GM18511 (cell line): ENCODE data around the gene ANKRD13B.

ENCODE experiments used
- ATAC-seq: cut with Tn5 transposase; IDR thresholded peaks from one replicate; pipeline ENCODE4 v1.9.1; 2021; ENCODE audit warnings: mild to moderate bottlenecking, moderate library complexity; ENCODE audit not compliant: unreplicated experiment

ANKRD13B gene

DNA sequence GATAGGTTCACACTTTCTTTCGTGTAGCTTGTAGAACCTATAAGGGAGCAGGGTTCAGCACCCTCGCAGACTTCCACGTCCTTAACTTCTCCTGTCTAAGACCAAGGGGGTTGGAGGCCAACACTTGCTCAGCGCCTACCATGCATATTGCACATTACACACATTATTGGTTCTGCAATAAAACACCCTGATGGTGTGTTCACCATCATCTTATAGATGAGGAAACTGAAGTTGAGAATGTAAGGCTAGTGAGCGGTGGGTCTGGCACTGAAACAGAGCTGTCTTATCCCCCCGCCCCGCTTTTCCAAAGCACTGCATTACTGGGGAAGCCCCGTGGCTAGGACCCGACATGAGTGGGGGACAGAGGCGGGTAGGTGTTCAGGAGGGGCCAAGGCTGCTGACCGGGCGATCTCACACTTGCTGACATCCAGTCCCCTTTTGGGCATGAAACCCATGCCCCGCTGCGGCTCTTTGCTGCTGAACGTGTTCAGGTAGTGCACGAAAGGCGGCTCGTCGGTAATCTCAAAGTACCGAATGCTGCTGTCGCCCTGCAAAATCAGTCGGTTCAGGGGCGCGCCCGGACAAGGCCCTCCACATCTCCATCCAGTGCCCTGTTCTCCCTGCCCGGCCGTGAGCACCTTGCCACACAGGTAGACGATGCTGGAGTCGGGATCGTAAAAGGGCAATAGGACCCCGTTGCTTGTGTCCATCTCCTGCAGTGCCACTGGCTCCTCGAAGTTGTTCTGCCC, 23.5 kb downstream of the ANKRD13B start:
- no peak for ATAC-seq

DNA sequence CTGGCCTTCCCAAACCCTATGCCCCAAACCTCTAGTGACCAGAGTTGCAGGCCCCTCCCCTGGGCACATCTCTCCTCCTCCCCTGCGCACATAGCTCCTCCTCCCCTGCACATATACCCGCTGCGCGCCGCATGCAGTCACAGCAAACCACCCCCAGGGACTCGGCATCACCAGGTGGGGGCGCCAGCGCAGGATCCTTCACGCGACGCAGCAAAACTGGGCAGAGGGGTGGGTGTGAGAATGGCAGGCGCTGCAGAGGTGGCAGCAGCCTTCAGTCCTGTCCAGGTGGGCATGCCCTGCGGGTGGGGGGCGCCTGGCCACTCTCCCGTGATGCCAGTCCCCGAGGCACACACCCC, 24.2 kb downstream of the ANKRD13B start:
- peak; percentile 64 for ATAC-seq

DNA sequence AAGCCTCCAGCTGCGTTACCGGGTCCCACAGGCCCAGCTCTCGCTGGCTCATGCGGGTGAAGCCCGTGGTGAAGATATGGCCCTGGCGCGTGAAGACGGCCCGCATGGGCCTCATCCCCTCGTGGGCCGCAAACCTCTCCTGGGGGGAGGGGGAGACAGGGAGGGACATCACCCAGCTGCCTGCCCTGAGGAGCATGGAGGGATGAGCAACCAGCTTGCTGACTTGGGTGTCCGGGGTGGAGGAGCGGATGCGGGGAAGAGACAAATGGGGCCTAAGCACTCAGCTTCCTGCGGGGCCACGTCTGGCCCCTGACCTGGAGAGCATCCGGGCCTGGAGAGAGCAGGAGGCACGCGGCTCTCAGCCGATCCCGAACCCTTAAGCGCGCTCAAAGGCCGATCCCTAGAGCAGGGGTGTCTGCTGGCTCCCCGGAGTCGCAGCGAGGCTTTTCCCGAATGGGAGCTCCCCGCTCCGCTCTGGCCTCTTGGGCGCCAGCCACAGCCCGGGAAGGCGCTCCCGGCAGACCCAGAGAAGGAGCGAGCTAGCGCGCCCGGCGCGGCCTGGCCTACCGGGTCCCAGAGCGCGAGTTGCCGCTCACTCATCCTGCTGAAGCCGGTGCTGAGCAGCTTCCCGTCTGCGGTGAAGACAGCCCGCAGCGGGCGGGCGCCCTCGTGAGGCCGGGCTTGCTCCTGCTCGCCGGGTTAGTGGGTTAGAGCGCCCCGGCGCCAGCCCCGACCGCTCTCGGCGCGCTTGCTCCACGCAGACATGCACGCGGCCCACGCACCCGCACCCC, 24.7 kb downstream of the ANKRD13B start:
- peak; percentile 5 for ATAC-seq

DNA sequence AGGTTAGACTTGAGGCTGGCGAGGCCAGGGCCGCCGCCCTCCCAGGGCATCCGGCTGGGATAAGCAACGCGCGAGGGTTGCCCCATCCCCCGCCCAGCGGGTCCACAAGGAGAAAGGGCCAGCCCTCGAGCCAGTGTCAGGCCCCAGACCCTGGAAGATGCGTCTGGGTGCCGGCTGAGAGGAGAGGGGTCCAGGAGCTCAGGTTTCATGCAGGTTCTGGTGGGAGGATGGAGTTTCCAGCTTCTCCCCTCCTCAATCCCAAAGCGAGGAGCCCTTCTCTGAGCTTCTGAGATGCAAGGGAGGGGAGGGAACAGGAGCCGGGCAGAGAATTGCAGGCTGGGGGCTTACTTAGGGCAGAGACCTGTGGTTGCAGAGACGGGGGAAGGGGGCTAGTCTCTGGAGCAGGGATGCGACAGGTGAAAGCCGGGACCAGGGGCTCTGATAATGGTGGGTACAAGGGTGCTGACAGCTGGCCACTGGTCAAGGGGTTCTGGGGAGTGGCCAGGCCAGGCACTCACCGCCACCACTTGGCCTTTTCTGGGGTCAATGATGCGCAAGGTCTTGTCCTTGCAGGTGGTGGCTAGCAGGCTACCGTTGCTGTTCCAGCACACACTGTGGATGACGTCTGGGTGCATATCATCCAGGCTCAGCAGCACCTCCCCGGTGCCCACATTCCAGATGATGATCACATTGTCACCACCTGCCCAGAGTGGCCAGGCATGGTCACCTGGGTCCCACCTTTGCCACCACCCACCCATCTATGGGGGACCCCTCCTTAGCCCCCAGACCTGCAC, 25.5 kb downstream of the ANKRD13B start:
- ATAC-seq: no peak

DNA sequence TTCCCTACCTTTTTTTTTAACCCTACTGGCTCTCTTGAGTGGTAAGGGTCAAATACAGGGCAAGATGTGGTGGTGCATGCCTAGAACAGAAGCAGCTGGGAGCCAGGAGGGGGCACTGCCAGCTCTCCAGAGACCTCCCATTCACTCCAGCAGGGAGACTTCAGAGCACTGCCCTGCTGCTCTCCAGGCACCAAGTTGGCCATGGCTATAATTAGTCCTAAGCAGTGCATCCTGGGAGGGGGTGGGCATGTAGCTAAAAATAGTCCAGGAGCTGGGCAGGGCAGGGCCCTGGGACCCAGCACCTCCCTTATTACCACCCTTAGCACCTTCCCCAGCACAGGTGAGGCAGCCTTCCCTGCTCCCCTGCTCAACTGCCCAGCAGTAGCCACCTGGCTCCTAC, 26.3 kb downstream of the ANKRD13B start:
- no peak for ATAC-seq

DNA sequence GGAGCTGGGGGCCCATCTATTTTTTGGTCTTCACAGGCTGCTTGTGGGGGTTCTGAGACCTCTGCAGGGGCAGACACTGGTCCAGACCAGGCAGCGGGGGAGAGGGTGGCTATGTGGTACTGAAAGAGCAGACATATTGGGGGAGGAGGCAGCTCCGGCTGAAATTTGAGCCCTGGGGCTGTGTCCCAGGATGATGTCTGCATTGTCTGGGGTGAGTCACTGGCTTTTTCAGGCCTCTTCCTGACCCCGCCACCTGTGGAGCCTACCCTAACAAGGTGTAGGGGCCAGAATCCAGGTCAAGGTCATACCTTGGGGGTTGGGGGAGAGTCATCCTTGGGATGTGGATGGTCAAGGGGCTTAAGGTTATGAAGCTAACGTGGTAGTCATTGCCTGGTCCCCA, 27.3 kb downstream of the ANKRD13B start:
- ATAC-seq: no peak

DNA sequence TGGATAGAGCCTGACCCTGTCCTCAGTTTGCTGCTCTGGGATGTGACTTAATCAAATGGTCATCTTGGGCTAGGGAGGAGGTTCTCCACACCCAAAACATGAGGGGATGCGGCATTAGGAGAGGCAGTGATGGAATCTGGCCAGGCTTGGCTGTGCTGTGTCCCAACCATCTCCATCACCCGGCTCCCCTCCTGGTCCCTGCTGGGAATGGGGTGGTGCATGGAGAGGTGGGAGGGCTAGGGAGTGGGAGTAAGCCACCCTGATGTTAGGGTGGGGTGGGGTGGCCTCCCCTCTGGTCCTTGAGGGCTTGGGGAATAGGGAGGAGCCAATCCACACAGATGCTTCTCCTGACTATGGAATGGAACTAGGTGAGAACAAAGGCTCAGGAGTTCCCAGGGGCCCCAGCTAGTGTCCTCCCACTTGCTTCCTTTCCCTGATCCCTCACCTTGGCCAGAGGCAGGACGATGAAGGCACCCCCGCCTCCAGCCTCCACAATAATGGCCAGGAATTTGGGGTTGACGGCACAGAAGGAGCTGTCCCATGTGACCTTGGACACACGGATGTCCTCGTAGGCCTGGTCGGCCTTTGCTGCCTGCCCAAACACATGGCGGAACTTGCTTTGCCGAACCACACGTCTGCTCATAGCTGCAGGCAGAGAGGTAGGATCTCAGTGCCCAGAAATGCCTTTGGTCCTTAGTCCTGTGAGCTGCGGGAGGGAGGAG, 28.0 kb downstream of the ANKRD13B start:
- ATAC-seq: no peak

DNA sequence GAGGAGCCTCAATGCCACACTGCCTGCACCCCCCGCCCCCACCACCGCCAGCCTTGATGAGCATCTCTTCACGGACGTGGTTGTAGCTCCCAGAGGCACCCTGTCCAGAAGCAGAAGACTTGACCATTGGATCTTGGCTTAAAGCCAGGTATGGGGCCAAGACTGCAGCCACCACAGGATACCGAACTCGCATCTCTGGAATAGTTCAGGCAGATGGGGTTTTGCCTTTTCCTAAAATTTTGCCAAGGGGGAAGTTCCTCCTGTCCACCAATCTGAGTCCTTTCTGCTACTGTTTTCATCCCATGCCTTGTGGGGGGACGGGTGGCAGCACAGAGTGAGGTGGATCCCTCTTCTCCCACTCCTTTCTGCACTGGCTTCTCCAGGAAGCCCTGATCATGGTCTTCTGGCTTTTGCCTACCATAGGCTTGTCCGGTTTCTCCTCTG, 28.8 kb downstream of the ANKRD13B start:
- ATAC-seq: no peak

DNA sequence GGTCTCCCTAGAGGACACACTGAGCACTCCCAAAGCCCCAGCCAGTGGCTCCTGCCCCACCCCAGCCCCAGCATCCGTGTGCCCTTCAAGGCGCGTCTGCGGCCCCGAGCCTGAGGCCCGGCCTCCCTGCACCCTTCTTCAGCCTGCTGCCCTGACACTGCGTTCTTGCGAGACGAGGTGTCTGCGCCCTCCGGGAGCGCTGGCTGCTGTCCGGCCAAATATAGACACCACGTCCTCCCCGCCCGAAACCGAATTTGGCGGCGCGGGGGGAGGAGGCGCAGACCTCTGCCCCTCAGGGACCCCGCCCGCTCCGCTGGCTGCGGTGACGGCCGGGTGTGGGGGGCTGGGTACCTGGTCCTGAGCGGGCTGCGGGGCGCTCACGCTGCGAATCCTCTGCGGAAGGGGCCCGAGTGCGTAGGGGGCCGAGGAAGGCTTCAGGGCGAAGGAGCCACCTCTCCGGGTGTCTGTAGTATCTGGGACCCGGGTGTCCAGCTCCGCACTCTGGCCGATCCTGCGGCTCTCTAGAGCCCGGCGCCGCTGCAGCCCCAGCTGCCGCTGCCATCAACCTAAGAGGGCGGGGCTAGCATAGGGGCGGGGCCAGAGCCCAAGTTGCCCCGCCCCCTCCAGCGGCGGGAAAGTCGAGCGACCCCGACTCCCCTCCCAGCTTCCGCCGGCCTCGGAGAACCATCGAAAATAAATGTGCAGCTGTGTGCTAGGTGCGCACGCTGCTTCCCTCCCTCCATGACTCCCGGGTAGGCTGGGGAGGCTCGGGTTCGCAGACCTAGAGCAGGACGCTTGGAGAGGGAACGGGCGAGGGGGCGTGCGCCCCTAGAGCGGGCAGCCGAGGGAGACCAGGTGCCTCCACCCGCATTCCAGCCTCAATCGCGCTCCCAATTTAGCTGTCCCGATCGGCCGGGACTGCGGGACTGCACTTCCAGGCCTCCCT, 29.7 kb downstream of the ANKRD13B start, which contains the start of gene CORO6:
TSS of gene CORO6 (minus strand) at position 576 of the 946 bp plus-strand sequence. CDS start 1,491 bp downstream, outside the sequence.
- peak; percentile 61 for ATAC-seq

DNA sequence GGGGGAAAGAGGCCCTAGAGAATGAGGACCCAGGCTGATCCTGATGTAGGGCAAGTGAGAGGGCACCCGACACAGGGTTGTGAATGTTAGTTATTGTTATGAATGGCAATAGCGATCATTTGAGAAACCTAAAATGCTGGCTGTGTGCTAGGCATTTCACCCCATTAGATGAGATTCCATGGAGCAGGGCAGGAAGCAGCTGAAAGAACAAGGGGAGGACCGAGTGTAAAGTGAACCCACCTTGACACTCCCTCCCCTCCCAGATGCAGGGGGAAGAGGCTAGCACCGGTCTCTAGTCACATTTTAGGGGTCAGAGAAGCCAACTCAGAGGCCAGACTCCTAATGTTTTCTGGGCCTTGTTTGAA, 30.3 kb downstream of the ANKRD13B start:
- ATAC-seq: no peak

DNA sequence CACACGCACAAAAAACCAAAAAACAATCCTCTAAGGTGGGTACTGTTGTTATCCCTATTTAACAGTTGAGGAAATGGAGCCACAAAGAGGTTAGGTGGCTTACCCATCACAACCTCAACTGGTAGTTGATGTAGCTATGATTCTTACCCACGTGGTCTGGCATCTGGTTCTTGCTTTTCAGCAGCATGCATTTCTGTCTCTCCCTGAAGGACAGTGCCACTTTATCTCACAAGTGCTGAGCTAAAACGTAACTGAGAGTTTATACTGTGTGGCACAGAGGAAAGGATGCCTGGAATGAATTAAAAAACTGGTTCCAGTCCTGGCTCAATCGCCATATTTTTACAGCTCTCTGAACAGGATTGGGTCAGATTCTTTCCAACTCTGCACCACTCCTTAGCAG, 31.7 kb downstream of the ANKRD13B start:
- no peak for ATAC-seq

DNA sequence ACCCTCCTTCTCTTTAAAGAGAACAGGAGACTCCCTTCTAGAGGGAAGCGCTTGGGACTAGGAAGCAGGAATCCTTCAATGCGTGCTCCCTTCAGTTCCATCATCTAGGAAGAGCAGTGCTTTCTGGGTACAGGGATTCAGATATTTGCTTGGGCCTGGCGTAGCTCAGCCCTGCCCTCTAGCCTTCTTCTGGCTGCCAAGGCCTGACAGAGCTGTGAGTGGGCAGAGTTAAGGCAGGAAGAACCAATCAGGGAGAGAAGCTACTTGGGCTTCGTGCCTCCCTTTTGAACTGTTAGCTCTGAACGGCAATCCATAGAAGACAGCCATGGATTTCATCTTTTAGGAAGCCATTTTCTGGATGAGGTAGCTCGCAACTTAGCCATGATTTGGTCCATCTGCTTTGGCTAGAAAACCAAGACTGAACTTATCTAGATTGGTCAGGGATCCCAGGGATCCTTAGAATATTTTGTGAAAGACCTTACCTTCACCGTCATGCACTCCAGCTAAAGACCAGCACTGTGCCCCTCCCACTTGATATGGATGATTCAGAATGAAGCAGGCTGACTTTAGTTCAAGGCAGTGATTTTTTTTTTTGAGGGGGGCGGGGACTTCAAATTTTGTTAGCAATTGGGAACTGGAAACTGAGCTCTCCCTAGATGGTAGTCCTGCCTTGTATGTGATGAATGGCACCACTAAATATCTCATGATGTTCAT, 32.3 kb downstream of the ANKRD13B start:
- ATAC-seq: no peak

DNA sequence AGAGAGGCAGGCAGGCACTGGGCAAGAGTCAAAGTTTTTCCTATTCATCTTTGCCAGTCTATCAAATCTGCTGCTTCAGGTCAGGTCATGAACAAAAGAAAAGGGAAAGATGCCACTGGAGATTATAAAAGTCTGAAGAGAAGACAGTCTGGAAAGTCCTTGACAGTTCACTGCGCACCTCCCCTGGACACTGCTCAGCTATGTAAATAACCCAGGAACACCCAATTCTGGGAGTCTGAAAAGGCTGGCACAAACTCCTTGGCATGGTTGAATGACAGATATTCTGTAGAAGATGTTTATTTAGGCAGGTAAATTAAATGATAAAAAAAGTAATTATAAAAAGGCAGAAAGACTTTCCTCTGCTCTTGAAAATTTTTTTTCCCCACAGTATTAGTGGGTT, 35.0 kb downstream of the ANKRD13B start:
- ATAC-seq: no peak

DNA sequence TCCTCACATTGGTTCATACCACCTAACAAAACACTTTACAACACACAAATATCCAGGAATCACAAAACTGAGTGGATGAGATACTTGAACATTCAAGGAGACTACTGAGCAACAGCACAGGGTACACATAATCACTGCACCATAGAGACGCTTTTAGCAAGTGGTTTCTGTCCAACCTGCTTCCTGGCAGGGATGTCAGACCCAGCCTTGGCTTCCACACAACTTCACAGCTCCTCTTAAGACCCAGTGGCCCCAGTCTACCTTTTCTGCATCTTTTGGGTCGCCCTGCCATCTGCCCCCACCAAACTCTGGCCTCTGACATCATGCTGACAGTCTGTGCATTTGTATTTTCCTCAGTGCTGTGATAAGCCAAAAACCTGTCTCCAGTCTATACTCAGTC, 35.7 kb downstream of the ANKRD13B start:
- no peak for ATAC-seq

DNA sequence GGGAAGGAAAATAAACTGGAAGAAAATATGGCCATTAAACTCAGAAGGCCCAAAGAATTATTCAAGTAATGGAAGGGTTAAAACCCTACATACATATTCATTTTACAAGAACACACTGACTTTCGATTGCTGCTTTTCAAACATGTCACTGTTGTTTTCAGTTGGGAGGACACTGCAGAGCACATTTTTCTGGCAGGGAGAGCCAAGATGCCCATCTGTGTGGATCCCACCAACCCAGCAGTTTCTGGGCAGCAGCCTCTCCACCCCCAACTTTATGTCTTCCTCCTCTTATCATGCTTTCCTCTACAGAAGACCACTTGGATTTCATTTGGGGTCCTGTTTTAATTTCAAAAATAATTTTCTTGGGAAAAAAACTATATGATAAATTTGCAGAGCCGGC, 36.9 kb downstream of the ANKRD13B start:
- ATAC-seq: no peak

DNA sequence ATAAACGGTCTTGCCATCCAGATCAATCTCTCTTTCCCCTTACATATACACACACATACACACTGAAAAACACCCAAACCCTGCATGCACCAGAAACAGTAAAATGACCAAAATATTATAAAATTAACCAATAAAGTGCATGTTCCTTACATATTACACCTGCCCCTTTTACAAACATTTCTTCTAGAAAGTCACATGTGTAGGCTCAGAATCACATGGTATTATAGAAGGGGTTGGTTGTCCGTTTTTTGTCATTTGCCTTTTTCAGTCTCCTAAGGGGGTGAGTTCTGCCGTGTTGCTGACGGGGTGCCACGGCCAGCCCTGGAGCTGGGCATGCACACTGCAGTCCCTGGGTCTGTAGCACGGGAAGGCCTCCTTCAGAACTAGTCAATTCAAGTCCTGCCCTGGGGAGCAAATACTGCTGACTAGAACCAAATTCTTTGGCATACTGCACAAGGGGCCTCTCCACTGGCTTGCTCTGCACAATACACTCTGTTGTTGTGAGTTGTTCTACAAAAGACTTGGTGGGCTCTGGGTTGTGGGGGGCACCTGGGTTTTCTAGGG, 37.8 kb downstream of the ANKRD13B start:
- no peak for ATAC-seq

DNA sequence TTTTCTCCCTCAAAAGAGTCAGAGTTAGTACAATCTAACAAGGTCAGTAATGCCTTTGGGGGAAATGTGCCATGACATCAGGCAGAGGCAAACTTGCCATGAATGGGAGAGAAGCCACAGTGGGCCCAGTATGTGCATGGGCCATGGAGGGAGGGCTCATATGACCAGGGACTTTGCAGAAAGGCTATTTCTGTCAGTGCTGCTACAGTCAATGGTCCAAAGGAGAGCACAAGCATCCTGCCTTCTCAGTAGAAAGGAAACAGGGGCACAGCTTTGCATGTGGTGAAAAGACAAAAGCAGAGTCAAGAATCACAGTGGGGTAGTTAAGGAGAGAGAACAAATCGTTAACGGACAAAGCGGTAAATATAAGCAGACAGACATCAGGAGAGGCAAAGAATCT, 41.0 kb downstream of the ANKRD13B start:
- ATAC-seq: no peak

DNA sequence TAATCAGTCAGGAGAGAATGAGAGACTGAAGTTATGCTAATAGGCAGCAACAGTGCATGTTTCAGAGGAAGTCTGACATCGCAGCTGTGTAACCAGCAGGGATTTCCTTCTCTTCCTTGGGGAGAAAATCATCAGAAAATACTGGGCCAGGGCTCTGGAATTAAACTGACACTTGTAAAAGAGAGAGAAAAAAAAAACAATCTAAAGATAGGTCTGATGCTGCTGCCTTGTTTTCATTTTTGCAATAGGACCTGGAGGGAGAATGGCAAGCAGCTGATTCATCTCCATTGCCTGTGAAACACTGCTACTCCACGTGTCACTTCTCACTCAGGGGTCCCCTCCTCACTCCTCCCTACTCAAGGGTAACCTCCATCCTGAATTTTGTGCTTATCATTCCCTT, 47.5 kb downstream of the ANKRD13B start:
- no peak for ATAC-seq
